Midbrain (tissue), 1 donor: Measurements from ENCODE around the gene PPP2R5B.

Experiments
- DNase-seq: peaks from one replicate; lab custom pipeline; 2025; lab: John Stamatoyannopoulos, UW

The PPP2R5B gene

GRCh38 chr11:64888729-64889511, 35.6 kb upstream of the PPP2R5B start:
- DNase-seq: no peak

- DNase-seq: no peak
Observed at GRCh38 chr11:64890522-64890939, 34.0 kb upstream of the PPP2R5B start.

- DNase-seq: no peak
Observed at GRCh38 chr11:64891215-64891848, 33.2 kb upstream of the PPP2R5B start.

GRCh38 chr11:64891880-64892279, 32.6 kb upstream of the PPP2R5B start:
- DNase-seq: no peak

- no peak for DNase-seq
Observed at GRCh38 chr11:64892411-64892831, 32.1 kb upstream of the PPP2R5B start.

GRCh38 chr11:64892838-64893193, 31.7 kb upstream of the PPP2R5B start:
- no peak for DNase-seq

- DNase-seq: no peak
Observed at GRCh38 chr11:64893194-64894069, 31.1 kb upstream of the PPP2R5B start.

- DNase-seq: peak; percentile 33
Observed at GRCh38 chr11:64894070-64894811, 30.2 kb upstream of the PPP2R5B start.

- no peak for DNase-seq
Observed at GRCh38 chr11:64894812-64895452, 29.6 kb upstream of the PPP2R5B start.

GRCh38 chr11:64896448-64897022, 28.0 kb upstream of the PPP2R5B start:
- no peak for DNase-seq

GRCh38 chr11:64897381-64898075, 27.0 kb upstream of the PPP2R5B start:
- no peak for DNase-seq

- DNase-seq: no peak
Observed at GRCh38 chr11:64898076-64898445, 26.4 kb upstream of the PPP2R5B start.

- no peak for DNase-seq
Observed at GRCh38 chr11:64898541-64898940, 25.9 kb upstream of the PPP2R5B start.

- DNase-seq: no peak
Observed at GRCh38 chr11:64900263-64900678, 24.2 kb upstream of the PPP2R5B start.

GRCh38 chr11:64900774-64901173, 23.7 kb upstream of the PPP2R5B start:
- no peak for DNase-seq

- no peak for DNase-seq
Observed at GRCh38 chr11:64902102-64902900, 22.2 kb upstream of the PPP2R5B start.

GRCh38 chr11:64903291-64903833, 21.1 kb upstream of the PPP2R5B start:
- DNase-seq: no peak

- DNase-seq: no peak
Observed at GRCh38 chr11:64905516-64906313, 18.8 kb upstream of the PPP2R5B start.

- no peak for DNase-seq
Observed at GRCh38 chr11:64906314-64906635, 18.2 kb upstream of the PPP2R5B start.
